Nephron (organoid): ENCODE data around the gene NXN.

Experiments
- H3K27ac Mint-ChIP-seq, 3 experiments: 2 replicates each; pipeline ENCODE4 v1.8.0; 2020; ENCODE audit warnings: mixed read lengths in 3 of 3, mild to moderate bottlenecking in 2 of 3, moderate library complexity in 1 of 3
- H3K27me3 Mint-ChIP-seq: 2 replicates; pipeline ENCODE4 v1.8.0; 2021; ENCODE audit warnings: low read depth, mild to moderate bottlenecking, moderate library complexity, mixed read lengths
- H3K36me3 Mint-ChIP-seq: 2 replicates; pipeline ENCODE4 v1.8.0; 2020; ENCODE audit warnings: low read depth, mixed read lengths
- H3K4me1 Mint-ChIP-seq: 2 replicates; pipeline ENCODE4 v1.8.0; 2020; ENCODE audit warnings: mixed read lengths
- H3K4me3 Mint-ChIP-seq, 3 experiments: 2 replicates each; pipeline ENCODE4 v1.8.0; 2020; ENCODE audit warnings: mild to moderate bottlenecking in 3 of 3, mixed read lengths in 3 of 3, moderate library complexity in 2 of 3
- H3K9me3 Mint-ChIP-seq: 2 replicates; pipeline ENCODE4 v1.8.0; 2020; ENCODE audit warnings: mixed read lengths
- CTCF ChIP-seq, 3 experiments: fragments of 200-600 bp; sonication (generic); IDR thresholded peaks; one replicate each; pipeline ENCODE4 v1.5.0; 2021; ENCODE audit warnings: antibody characterized with exemption in 3 of 3; ENCODE audit not compliant: unreplicated experiment in 3 of 3

NXN gene

GRCh38 chr17:864315-864714 lies 115.3 kb downstream of the NXN start:
- Mint-ChIP-seq H3K36me3 (peaks cover 23% of the 10 kb centered on the region), H3K27ac (peak overlapping the region; percentile 50 to 75 (median 69)), H3K9me3 (no peaks in the 10 kb centered on the region), H3K4me3 (no peak overlapping the region), H3K27me3 (no peaks in the 10 kb centered on the region), H3K4me1 (peaks cover 57% of the 10 kb centered on the region)
- TF ChIP-seq CTCF (IDR thresholded peaks at IDR 0.05; ENCODE audit: unreplicated experiment in 3 of 3) = no peak

GRCh38 chr17:863880-864279 lies 115.7 kb downstream of the NXN start:
- Mint-ChIP-seq H3K4me3 (no peak overlapping the region), H3K9me3 (no peaks in the 10 kb centered on the region), H3K27ac (peak overlapping the region; percentile 50 to 75 (median 69)), H3K36me3 (peaks cover 23% of the 10 kb centered on the region), H3K4me1 (peaks cover 57% of the 10 kb centered on the region), H3K27me3 (no peaks in the 10 kb centered on the region)
- no peak for TF ChIP-seq CTCF (IDR thresholded peaks at IDR 0.05; ENCODE audit: unreplicated experiment in 3 of 3)

- H3K36me3 Mint-ChIP-seq = peaks cover 18% of the 10 kb centered on the region
- H3K9me3 Mint-ChIP-seq = no peaks in the 10 kb centered on the region
- no peak overlapping the region for H3K4me3 Mint-ChIP-seq
- peaks cover 51% of the 10 kb centered on the region for H3K4me1 Mint-ChIP-seq
- H3K27me3 Mint-ChIP-seq = no peaks in the 10 kb centered on the region
- H3K27ac Mint-ChIP-seq = peak overlapping the region in 2 of 3 experiments; percentile 77 to 91
- TF ChIP-seq CTCF (IDR thresholded peaks at IDR 0.05; ENCODE audit: unreplicated experiment in 3 of 3) = no peak
These were observed 117.0 kb downstream of the NXN start for GRCh38 chr17:862582-862981.

GRCh38 chr17:861364-861763 lies 118.2 kb downstream of the NXN start:
- Mint-ChIP-seq H3K27me3 (no peaks in the 10 kb centered on the region), H3K4me3 (peak overlapping the region in 1 of 3 experiments; percentile 40), H3K27ac (peak overlapping the region; percentile 24 to 96 (median 59)), H3K4me1 (peaks cover 62% of the 10 kb centered on the region), H3K9me3 (no peaks in the 10 kb centered on the region), H3K36me3 (peaks cover 15% of the 10 kb centered on the region)
- TF ChIP-seq CTCF (IDR thresholded peaks at IDR 0.05; ENCODE audit: unreplicated experiment in 3 of 3) = no peak

- H3K27me3 Mint-ChIP-seq = no peaks in the 10 kb centered on the region
- no peak overlapping the region for H3K4me3 Mint-ChIP-seq
- no peak for TF ChIP-seq CTCF (IDR thresholded peaks at IDR 0.05; ENCODE audit: unreplicated experiment in 3 of 3)
- H3K36me3 Mint-ChIP-seq = peaks cover 9% of the 10 kb centered on the region
- H3K27ac Mint-ChIP-seq = peak overlapping the region; percentile 2 to 96 (median 59)
- no peaks in the 10 kb centered on the region for H3K9me3 Mint-ChIP-seq
- H3K4me1 Mint-ChIP-seq = peaks cover 59% of the 10 kb centered on the region
These were observed 118.8 kb downstream of the NXN start for GRCh38 chr17:860805-861204.

- Mint-ChIP-seq H3K9me3 (no peaks in the 10 kb centered on the region), H3K4me3 (peak overlapping the region; percentile 22 to 46 (median 41)), H3K36me3 (peaks cover 8% of the 10 kb centered on the region), H3K27ac (peak overlapping the region; percentile 97 to 100 (median 100)), H3K4me1 (peaks cover 64% of the 10 kb centered on the region), H3K27me3 (no peaks in the 10 kb centered on the region)
- no peak for TF ChIP-seq CTCF (IDR thresholded peaks at IDR 0.05; ENCODE audit: unreplicated experiment in 3 of 3)
These were observed 119.8 kb downstream of the NXN start for GRCh38 chr17:859824-860195.
